WTC11 (cell line): Measurements from ENCODE around the gene RUVBL2. TPM values are rescaled to one million over a fixed set of nuclear protein-coding genes. Genes with fewer than 3 reads are reported as not detected.

ENCODE experiments used
- ATAC-seq: fragments of 200-7000 bp; cut with Tn5 transposase; 2 replicates; pipeline ENCODE4 v1.10.0; 2021; ENCODE audit warnings: mild to moderate bottlenecking, moderate library complexity
- CTCF ChIA-PET: fragments of 300-600 bp; sonication (Branson Sonifier 250); formaldehyde crosslinking; loops from one replicate; lab custom pipeline; 2021; ENCODE audit warnings: antibody characterized with exemption; lab: Charles Lee
- POLR2A ChIA-PET: fragments of 350-600 bp; sonication (Branson Sonifier 250); formaldehyde crosslinking; loops from one replicate; lab custom pipeline; 2021; ENCODE audit warnings: antibody characterized with exemption; lab: Charles Lee
- DNase-seq: peaks from one replicate; pipeline ENCODE4 v3.0.0; 2021; ENCODE audit warnings: low spot score
- H3K27ac Mint-ChIP-seq: 2 replicates; pipeline ENCODE4 v1.8.0; 2021; ENCODE audit warnings: mixed read lengths
- H3K27me3 Mint-ChIP-seq: 2 replicates; pipeline ENCODE4 v1.8.0; 2021; ENCODE audit warnings: low read depth, mild to moderate bottlenecking, moderate library complexity, mixed read lengths
- H3K36me3 Mint-ChIP-seq: 2 replicates; pipeline ENCODE4 v1.8.0; 2021; ENCODE audit warnings: mixed read lengths
- H3K4me1 Mint-ChIP-seq: 2 replicates; pipeline ENCODE4 v1.8.0; 2022; ENCODE audit warnings: mixed read lengths
- H3K4me3 Mint-ChIP-seq: 2 replicates; pipeline ENCODE4 v1.8.0; 2021; ENCODE audit warnings: mild to moderate bottlenecking, moderate library complexity, mixed read lengths
- H3K9me3 Mint-ChIP-seq: 2 replicates; pipeline ENCODE4 v1.8.0; 2021; ENCODE audit warnings: mixed read lengths
- CBFB ChIP-seq: sonication (generic); formaldehyde crosslinking; IDR thresholded peaks from 2 replicates; pipeline ENCODE4 v1.8.1; 2022; ENCODE audit warnings: mild to moderate bottlenecking, low read depth, missing genetic modification reagents
- CDX4 ChIP-seq: fragments of 250-450 bp; sonication (Bioruptor Pico); IDR thresholded peaks from 2 replicates; pipeline ENCODE4 v1.9.0; 2021; ENCODE audit warnings: moderate library complexity, mild to moderate bottlenecking, inconsistent platforms, borderline replicate concordance
- CREB1 ChIP-seq: sonication (generic); formaldehyde crosslinking; IDR thresholded peaks from 2 replicates; pipeline ENCODE4 v1.8.0; 2023; ENCODE audit warnings: mild to moderate bottlenecking, missing genetic modification reagents
- EMX1 ChIP-seq: fragments of 250-450 bp; sonication (Bioruptor Pico); IDR thresholded peaks from 2 replicates; pipeline ENCODE4 v1.8.0; 2021; ENCODE audit warnings: mild to moderate bottlenecking
- FOXK1 ChIP-seq: sonication (generic); formaldehyde crosslinking; IDR thresholded peaks from 2 replicates; pipeline ENCODE4 v1.8.0; 2022; ENCODE audit warnings: mild to moderate bottlenecking, moderate library complexity, missing genetic modification reagents
- GRHL2 ChIP-seq: fragments of 250-450 bp; sonication (Bioruptor Pico); IDR thresholded peaks from 2 replicates; pipeline ENCODE4 v1.8.0; 2022; ENCODE audit warnings: mild to moderate bottlenecking, moderate library complexity; ENCODE audit not compliant: insufficient replicate concordance, severe bottlenecking
- JAZF1 ChIP-seq: fragments of 250-450 bp; sonication (Bioruptor Pico); IDR thresholded peaks from 2 replicates; pipeline ENCODE4 v1.9.0; 2021; ENCODE audit warnings: moderate library complexity, mild to moderate bottlenecking, inconsistent platforms
- MYBL2 ChIP-seq: sonication (generic); formaldehyde crosslinking; IDR thresholded peaks from 2 replicates; pipeline ENCODE4 v1.8.1; 2023; ENCODE audit warnings: mild to moderate bottlenecking, moderate library complexity, missing genetic modification reagents
- NFE2L1 ChIP-seq: sonication (generic); formaldehyde crosslinking; IDR thresholded peaks from 2 replicates; pipeline ENCODE4 v1.8.1; 2023; ENCODE audit warnings: missing genetic modification reagents
- NR3C1 ChIP-seq: sonication (generic); formaldehyde crosslinking; conservative IDR thresholded peaks from 2 replicates; pipeline ENCODE4 v1.8.1; 2023; ENCODE audit warnings: low read depth, mild to moderate bottlenecking, missing genetic modification reagents
- RORB ChIP-seq: fragments of 250-450 bp; sonication (Bioruptor Pico); IDR thresholded peaks from 2 replicates; pipeline ENCODE4 v1.9.0; 2021; ENCODE audit warnings: mild to moderate bottlenecking
- USF2 ChIP-seq: sonication (generic); formaldehyde crosslinking; IDR thresholded peaks from 2 replicates; pipeline ENCODE4 v1.8.1; 2023; ENCODE audit warnings: mild to moderate bottlenecking, missing genetic modification reagents, moderate library complexity
- ZMAT4 ChIP-seq: fragments of 250-450 bp; sonication (Bioruptor Pico); IDR thresholded peaks from 2 replicates; pipeline ENCODE4 v1.9.0; 2021; ENCODE audit warnings: mild to moderate bottlenecking
- ZNF138 ChIP-seq: sonication (generic); formaldehyde crosslinking; conservative IDR thresholded peaks from 2 replicates; pipeline ENCODE4 v1.8.1; 2022; ENCODE audit warnings: mild to moderate bottlenecking, moderate library complexity, missing genetic modification reagents
- ZNF423 ChIP-seq: fragments of 250-450 bp; sonication (Bioruptor Pico); IDR thresholded peaks from 2 replicates; pipeline ENCODE4 v2.1.2; 2022; ENCODE audit warnings: mild to moderate bottlenecking, moderate library complexity
- total RNA-seq: library from RNA; stranded (reverse); gene quantifications from 3 replicates; pipeline ENCODE4 v1.2.3, GENCODE V29; 2021
- TF ChIP-seq, protein P1 (sequence below): fragments of 200-600 bp; IDR thresholded peaks from 2 replicates; pipeline ENCODE4 v1.8.0; 2022; ENCODE audit warnings: antibody characterized with exemption
- TF ChIP-seq, protein P2 (sequence below): fragments of 250-450 bp; sonication (Bioruptor Pico); IDR thresholded peaks from 2 replicates; pipeline ENCODE4 v1.8.0; 2021; ENCODE audit warnings: mild to moderate bottlenecking
- TF ChIP-seq, protein P3 (sequence below): sonication (generic); formaldehyde crosslinking; IDR thresholded peaks from 2 replicates; pipeline ENCODE4 v1.8.0; 2022; ENCODE audit warnings: mild to moderate bottlenecking, missing genetic modification reagents
- TF ChIP-seq, protein P4 (sequence below): sonication (generic); formaldehyde crosslinking; IDR thresholded peaks from 2 replicates; pipeline ENCODE4 v1.8.1; 2023; ENCODE audit warnings: mild to moderate bottlenecking, missing genetic modification reagents, borderline replicate concordance

RUVBL2 gene
- total RNA-seq, 1 experiment from 2014 or later = 178 TPM

- H3K27ac Mint-ChIP-seq = no peak overlapping the region
- H3K9me3 Mint-ChIP-seq = peaks cover 4% of the 10 kb centered on the region
- peaks cover 49% of the 10 kb centered on the region for H3K36me3 Mint-ChIP-seq
- no peak for ATAC-seq
- POLR2A ChIA-PET = interaction anchor here (1.3 kb wide), 1 partner anchor 25 kb away, joined by 3 read pairs; the partner anchor contains the start of gene RUVBL2
- no peaks in the 10 kb centered on the region for H3K27me3 Mint-ChIP-seq
- CTCF ChIA-PET = interaction anchor here (1.4 to 2.6 kb wide), 3 partner anchors 8 to 33 kb away, joined by 3 to 13 read pairs (median 8); partner anchors contain the start of genes GYS1 and RUVBL2
- TF ChIP-seq, protein P1, sequence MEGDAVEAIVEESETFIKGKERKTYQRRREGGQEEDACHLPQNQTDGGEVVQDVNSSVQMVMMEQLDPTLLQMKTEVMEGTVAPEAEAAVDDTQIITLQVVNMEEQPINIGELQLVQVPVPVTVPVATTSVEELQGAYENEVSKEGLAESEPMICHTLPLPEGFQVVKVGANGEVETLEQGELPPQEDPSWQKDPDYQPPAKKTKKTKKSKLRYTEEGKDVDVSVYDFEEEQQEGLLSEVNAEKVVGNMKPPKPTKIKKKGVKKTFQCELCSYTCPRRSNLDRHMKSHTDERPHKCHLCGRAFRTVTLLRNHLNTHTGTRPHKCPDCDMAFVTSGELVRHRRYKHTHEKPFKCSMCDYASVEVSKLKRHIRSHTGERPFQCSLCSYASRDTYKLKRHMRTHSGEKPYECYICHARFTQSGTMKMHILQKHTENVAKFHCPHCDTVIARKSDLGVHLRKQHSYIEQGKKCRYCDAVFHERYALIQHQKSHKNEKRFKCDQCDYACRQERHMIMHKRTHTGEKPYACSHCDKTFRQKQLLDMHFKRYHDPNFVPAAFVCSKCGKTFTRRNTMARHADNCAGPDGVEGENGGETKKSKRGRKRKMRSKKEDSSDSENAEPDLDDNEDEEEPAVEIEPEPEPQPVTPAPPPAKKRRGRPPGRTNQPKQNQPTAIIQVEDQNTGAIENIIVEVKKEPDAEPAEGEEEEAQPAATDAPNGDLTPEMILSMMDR = no peak
- TF ChIP-seq CDX4 (CRISPR knock-in tag) = no peak
- TF ChIP-seq ZMAT4 = peak; percentile 2; the same call in 1 of the 2 replicates
- TF ChIP-seq, protein P2, sequence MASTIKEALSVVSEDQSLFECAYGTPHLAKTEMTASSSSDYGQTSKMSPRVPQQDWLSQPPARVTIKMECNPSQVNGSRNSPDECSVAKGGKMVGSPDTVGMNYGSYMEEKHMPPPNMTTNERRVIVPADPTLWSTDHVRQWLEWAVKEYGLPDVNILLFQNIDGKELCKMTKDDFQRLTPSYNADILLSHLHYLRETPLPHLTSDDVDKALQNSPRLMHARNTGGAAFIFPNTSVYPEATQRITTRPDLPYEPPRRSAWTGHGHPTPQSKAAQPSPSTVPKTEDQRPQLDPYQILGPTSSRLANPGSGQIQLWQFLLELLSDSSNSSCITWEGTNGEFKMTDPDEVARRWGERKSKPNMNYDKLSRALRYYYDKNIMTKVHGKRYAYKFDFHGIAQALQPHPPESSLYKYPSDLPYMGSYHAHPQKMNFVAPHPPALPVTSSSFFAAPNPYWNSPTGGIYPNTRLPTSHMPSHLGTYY (CRISPR knock-in tag) = no peak
- TF ChIP-seq RORB = 0 out of 2 replicates have a peak, but pooled peaks have one; percentile 76
- TF ChIP-seq CBFB = no peak
- TF ChIP-seq EMX1 (CRISPR knock-in tag) = 0 out of 2 replicates have a peak, but pooled peaks have one; percentile 3
- no peak for TF ChIP-seq MYBL2
- no peak for TF ChIP-seq NR3C1 (CRISPR knock-in tag)
- no peak for TF ChIP-seq NFE2L1 (CRISPR knock-in tag)
- no peak for TF ChIP-seq JAZF1 (CRISPR knock-in tag)
- no peak for DNase-seq
- H3K4me1 Mint-ChIP-seq = peaks cover 31% of the 10 kb centered on the region
- no peak overlapping the region for H3K4me3 Mint-ChIP-seq
Measured at GRCh38 chr19:48968179-48968661, 25.5 kb upstream of the RUVBL2 start.

- no peak for DNase-seq
- peaks cover 26% of the 10 kb centered on the region for H3K4me1 Mint-ChIP-seq
- H3K4me3 Mint-ChIP-seq = no peak overlapping the region
- CTCF ChIA-PET = interaction anchor here (2.3 kb wide), 1 partner anchor 33 kb away, joined by 29 read pairs; no protein-coding TSS in a partner anchor
- H3K9me3 Mint-ChIP-seq = peaks cover 4% of the 10 kb centered on the region
- POLR2A ChIA-PET = no interaction called here
- no peak for TF ChIP-seq NR3C1 (CRISPR knock-in tag)
- TF ChIP-seq, protein P3, sequence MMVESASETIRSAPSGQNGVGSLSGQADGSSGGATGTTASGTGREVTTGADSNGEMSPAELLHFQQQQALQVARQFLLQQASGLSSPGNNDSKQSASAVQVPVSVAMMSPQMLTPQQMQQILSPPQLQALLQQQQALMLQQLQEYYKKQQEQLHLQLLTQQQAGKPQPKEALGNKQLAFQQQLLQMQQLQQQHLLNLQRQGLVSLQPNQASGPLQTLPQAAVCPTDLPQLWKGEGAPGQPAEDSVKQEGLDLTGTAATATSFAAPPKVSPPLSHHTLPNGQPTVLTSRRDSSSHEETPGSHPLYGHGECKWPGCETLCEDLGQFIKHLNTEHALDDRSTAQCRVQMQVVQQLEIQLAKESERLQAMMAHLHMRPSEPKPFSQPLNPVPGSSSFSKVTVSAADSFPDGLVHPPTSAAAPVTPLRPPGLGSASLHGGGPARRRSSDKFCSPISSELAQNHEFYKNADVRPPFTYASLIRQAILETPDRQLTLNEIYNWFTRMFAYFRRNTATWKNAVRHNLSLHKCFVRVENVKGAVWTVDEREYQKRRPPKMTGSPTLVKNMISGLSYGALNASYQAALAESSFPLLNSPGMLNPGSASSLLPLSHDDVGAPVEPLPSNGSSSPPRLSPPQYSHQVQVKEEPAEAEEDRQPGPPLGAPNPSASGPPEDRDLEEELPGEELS (CRISPR knock-in tag) = no peak
- no peak for ATAC-seq
- no peak overlapping the region for H3K27ac Mint-ChIP-seq
- peaks cover 52% of the 10 kb centered on the region for H3K36me3 Mint-ChIP-seq
- H3K27me3 Mint-ChIP-seq = no peaks in the 10 kb centered on the region
Measured at GRCh38 chr19:48968813-48969218, 24.9 kb upstream of the RUVBL2 start.

GRCh38 chr19:48969276-48970138 lies 24.2 kb upstream of the RUVBL2 start:
- ChIA-PET POLR2A (interaction anchor here (0.6 to 1.2 kb wide), 2 partner anchors 125 to 127 kb away, joined by 3 to 4 read pairs; no protein-coding TSS in a partner anchor), CTCF (interaction anchor here (0.6 to 2.6 kb wide), 17 partner anchors 8 to 347 kb away, joined by 3 to 60 read pairs (median 14); partner anchors contain the start of genes BAX, DHDH, GYS1 and RUVBL2)
- peak; percentile 8 for ATAC-seq
- no peak for DNase-seq
- Mint-ChIP-seq H3K27me3 (no peaks in the 10 kb centered on the region), H3K4me3 (no peak overlapping the region), H3K36me3 (peaks cover 58% of the 10 kb centered on the region), H3K27ac (no peak overlapping the region), H3K9me3 (peaks cover 4% of the 10 kb centered on the region), H3K4me1 (peaks cover 20% of the 10 kb centered on the region)
- TF ChIP-seq, protein P4, sequence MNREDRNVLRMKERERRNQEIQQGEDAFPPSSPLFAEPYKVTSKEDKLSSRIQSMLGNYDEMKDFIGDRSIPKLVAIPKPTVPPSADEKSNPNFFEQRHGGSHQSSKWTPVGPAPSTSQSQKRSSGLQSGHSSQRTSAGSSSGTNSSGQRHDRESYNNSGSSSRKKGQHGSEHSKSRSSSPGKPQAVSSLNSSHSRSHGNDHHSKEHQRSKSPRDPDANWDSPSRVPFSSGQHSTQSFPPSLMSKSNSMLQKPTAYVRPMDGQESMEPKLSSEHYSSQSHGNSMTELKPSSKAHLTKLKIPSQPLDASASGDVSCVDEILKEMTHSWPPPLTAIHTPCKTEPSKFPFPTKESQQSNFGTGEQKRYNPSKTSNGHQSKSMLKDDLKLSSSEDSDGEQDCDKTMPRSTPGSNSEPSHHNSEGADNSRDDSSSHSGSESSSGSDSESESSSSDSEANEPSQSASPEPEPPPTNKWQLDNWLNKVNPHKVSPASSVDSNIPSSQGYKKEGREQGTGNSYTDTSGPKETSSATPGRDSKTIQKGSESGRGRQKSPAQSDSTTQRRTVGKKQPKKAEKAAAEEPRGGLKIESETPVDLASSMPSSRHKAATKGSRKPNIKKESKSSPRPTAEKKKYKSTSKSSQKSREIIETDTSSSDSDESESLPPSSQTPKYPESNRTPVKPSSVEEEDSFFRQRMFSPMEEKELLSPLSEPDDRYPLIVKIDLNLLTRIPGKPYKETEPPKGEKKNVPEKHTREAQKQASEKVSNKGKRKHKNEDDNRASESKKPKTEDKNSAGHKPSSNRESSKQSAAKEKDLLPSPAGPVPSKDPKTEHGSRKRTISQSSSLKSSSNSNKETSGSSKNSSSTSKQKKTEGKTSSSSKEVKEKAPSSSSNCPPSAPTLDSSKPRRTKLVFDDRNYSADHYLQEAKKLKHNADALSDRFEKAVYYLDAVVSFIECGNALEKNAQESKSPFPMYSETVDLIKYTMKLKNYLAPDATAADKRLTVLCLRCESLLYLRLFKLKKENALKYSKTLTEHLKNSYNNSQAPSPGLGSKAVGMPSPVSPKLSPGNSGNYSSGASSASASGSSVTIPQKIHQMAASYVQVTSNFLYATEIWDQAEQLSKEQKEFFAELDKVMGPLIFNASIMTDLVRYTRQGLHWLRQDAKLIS (CRISPR knock-in tag) = no peak
- no peak for TF ChIP-seq CREB1 (CRISPR knock-in tag)
- no peak for TF ChIP-seq ZNF138
- TF ChIP-seq FOXK1 (CRISPR knock-in tag) = no peak
- no peak for TF ChIP-seq ZNF423 (CRISPR knock-in tag)
- no peak for TF ChIP-seq USF2
- no peak for TF ChIP-seq GRHL2 (CRISPR knock-in tag)
